Measurements from ENCODE around the gene AAMDC. TPM values are rescaled to one million over a fixed set of nuclear protein-coding genes. Genes with fewer than 3 reads are reported as not detected.

AAMDC gene
- total RNA-seq = 9.4 TPM

- ATAC-seq = peak; percentile 97
These were observed at the start of gene AAMDC, which contains the start of gene RSF1 for GRCh38 chr11:77820565-77821348. AAMDC (plus strand) TSS chr11:77821144; CDS start chr11:77842497, 21,353 bp downstream. RSF1 (minus strand) TSS chr11:77820722; CDS start chr11:77820714, 8 bp downstream.

GRCh38 chr11:77775936-77776335, 45.0 kb upstream of the AAMDC start:
- no peak for ATAC-seq

GRCh38 chr11:77776455-77776854, 44.5 kb upstream of the AAMDC start:
- no peak for ATAC-seq

GRCh38 chr11:77778118-77778517, 42.8 kb upstream of the AAMDC start:
- no peak for ATAC-seq

- ATAC-seq = no peak
These were observed 42.4 kb upstream of the AAMDC start for GRCh38 chr11:77778549-77778948.

GRCh38 chr11:77779935-77780334, 41.0 kb upstream of the AAMDC start:
- ATAC-seq = peak; percentile 44

- no peak for ATAC-seq
These were observed 37.9 kb upstream of the AAMDC start for GRCh38 chr11:77783025-77783424.

- ATAC-seq = no peak
These were observed 36.4 kb upstream of the AAMDC start for GRCh38 chr11:77784572-77784971.

GRCh38 chr11:77789061-77789730, 31.7 kb upstream of the AAMDC start:
- ATAC-seq = no peak

- no peak for ATAC-seq
These were observed 31.0 kb upstream of the AAMDC start for GRCh38 chr11:77789731-77790476.

GRCh38 chr11:77791301-77791700, 29.6 kb upstream of the AAMDC start:
- no peak for ATAC-seq

GRCh38 chr11:77793972-77794371, 27.0 kb upstream of the AAMDC start:
- no peak for ATAC-seq

GRCh38 chr11:77799338-77799737, 21.6 kb upstream of the AAMDC start:
- ATAC-seq = no peak

- no peak for ATAC-seq
These were observed 20.5 kb upstream of the AAMDC start for GRCh38 chr11:77800449-77800848.

- ATAC-seq = no peak
These were observed 19.5 kb upstream of the AAMDC start for GRCh38 chr11:77801477-77801876.

- no peak for ATAC-seq
These were observed 14.5 kb upstream of the AAMDC start for GRCh38 chr11:77806415-77806814.

- ATAC-seq = no peak
These were observed 14.0 kb upstream of the AAMDC start for GRCh38 chr11:77806993-77807392.

- no peak for ATAC-seq
These were observed 7.7 kb upstream of the AAMDC start for GRCh38 chr11:77813256-77813655.

GRCh38 chr11:77814848-77815247, 6.1 kb upstream of the AAMDC start:
- ATAC-seq = no peak

- ATAC-seq = no peak
These were observed 5.5 kb upstream of the AAMDC start for GRCh38 chr11:77815459-77815858.

- peak; percentile 62 for ATAC-seq
These were observed 1.5 kb upstream of the AAMDC start for GRCh38 chr11:77819411-77819920.

GRCh38 chr11:77819921-77820564, 901 bp upstream of the AAMDC start:
- peak; percentile 18 for ATAC-seq
